Colon (tissue), 2 donors: ENCODE results near the gene RPS6KA4.

Source experiments
- FAIRE-seq: peaks from 2 replicates; lab custom pipeline; 2012; peaks lifted over from hg19 to GRCh38; lab: Jason Lieb, UNC
- donor health status: control.
- donor health status: control.

The RPS6KA4 gene

DNA sequence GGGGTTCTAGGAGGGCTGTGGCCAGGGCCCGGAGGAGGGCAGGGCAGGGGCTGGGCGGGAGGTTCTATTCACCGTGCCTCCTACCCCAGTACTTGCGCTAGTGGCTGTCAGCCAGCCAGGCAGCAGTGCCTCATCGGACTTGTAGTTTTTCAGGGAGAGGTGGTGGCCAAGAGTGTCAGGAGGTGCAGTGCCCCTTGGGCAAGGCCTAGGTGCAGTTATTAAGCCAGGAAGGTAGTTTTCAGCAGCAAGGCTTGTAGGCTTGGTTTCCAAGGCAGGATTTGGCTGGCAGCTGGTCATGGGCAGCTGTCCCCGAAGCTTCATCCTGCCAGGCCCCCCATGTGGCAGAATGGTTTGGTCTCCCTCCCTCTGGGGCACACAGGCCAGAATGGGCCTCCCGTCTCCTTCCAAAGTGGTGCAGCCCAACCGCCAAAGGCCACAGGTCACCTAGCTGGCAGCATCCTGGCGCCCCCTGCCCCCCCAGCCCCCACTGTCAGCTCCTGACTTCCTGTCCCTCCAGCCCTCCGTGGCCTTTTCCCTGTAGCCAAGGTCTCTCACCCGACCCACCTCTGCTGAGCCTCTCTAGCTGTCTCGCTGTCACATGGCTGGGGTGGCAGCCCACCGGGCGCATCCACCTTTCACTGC lies 10.5 kb upstream of the RPS6KA4 start:
- FAIRE-seq, result no peak

DNA sequence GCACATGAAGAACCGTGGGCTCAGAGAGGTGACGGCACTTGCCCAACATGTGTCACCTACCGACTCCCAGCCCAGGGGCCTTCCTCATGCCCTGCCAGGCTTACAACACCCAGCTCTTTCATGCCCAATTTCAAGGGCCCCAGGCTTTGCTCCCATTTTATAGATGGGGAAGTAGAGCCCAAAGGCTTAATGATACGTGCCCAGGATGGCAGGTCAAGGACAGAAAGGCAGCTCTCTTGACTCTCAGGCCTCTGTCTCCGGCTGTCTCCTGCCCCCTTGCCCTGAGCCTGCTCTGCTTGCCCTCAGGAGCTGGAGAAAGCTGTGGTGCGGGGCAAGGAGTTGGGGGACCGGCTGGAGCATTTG lies 10.0 kb upstream of the RPS6KA4 start:
- FAIRE-seq, result no peak

GRCh38 chr11:64349404-64349803 lies 9.6 kb upstream of the RPS6KA4 start:
- FAIRE-seq, result no peak

- no peak for FAIRE-seq
Observed at GRCh38 chr11:64351136-64351631, 7.8 kb upstream of the RPS6KA4 start.

DNA sequence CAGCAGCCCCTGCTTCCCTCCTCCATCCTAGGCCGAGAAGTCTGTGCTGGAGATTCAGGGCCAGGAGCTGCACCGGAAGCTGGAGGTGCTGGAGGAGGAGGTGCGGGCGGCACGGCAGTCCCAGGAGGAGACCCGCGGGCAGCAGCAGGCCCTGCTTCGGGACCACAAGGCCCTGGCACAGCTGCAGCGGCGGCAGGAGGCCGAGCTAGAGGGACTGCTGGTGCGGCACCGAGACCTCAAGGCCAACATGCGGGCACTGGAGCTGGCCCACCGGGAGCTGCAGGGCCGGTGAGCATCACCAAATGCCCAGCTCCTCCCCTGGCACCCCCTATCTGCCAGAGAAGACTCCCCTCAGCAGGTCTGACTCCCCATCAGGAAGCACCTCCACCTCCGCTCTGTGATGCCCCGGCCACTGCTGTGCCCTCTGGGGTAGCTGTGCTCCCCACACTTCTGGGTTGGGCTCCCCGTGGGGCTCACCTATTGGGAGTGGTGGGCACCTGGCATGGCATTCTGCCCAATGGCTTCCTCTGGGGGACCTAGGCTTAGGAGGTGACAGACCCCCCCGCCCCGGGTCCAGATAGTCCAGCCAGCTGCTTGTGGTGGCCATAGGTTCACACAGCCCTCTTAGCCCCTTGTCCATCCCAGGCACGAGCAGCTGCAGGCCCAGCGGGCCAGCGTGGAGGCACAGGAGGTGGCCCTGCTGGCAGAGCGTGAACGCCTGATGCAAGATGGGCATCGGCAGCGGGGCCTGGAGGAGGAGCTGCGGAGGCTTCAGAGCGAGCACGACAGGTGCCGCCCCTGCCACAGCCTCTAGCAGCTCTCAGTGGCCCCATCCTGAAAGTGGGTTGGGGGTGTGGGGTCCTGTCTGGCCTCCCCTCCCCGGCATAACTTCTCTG lies 6.6 kb upstream of the RPS6KA4 start:
- FAIRE-seq, result no peak

- FAIRE-seq, result no peak
Observed at GRCh38 chr11:64352995-64353714, 5.8 kb upstream of the RPS6KA4 start.

- no peak for FAIRE-seq
Observed at GRCh38 chr11:64353715-64354506, 5.1 kb upstream of the RPS6KA4 start.

DNA sequence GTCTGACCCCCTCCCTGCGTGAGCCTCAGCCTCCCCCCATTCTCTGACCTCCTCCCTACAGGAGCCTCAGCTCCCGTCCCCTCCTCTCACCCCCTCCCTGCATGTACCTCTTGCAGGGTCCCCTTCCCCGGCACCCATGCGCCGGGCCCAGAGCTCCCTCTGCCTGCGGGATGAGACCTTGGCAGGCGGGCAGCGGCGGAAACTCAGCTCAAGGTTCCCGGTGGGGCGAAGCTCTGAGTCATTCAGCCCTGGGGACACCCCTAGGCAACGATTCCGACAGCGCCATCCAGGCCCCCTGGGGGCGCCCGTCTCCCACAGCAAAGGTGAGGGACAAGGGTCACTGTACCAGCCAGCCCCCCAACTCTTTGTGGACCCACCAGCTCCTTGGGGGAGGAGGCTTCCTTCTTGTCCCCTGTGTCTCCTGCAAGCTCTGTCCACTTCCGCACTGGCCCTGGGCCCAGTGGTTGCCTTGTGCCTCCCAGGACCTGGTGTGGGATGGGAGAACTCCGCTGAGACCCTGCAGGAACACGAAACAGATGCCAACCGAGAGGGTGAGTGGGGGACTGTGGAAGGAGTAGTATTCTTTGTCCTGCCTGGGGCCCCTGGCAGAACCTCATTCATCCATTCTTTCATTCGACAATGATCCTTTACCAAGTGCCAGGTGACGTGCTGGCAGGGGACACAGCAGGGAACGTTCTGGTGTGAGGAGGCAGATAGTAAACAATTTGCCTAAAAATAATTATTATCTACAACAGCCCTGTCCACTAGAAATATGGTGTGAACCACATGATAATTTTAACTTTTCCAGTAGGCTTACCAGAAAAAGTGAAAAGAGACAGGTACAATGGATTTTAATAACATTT lies 3.7 kb upstream of the RPS6KA4 start:
- no peak for FAIRE-seq

DNA sequence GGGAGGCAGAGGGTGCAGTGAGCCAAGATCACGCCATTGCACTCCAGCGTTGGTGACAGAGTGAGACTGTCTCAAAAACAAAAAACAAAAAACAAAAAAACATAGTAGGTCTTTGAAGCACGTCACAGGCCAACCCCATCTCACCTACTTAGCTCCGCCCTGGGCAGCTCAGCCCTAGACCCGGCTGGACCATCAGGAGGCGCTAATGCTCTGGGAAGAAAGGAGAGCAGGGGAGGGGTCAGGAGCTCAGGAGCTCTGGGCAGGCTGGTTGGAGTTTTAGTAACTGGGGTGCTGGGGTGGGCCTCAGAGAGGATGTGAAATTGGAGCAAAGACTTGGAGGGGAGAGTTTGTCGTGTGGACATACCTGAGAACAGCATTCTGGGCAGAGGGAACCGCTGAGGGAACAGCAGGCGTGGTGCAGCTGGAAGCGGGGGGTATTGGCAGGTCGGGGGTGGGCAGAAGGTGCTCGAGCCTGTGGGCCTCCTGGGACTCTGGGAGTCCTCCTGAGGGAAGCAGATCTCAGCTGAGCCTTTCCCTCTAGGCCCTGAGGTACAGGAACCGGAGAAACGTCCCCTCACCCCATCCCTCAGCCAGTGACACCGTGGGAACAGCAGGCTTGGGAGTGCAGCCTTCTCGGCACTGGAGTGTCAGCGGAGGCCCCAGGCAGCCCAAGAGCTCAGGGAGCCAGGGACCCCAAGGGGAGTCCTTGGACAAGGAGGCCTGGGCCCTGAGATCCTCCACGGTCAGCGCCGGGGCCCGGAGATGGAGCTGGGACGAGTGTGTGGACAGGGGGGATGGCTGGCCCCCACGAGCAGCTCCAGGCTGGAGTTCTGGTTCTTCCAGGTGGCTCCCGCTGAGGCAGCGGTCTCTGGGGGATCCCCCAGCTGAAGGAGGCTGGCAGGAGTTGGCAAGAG lies 2.2 kb upstream of the RPS6KA4 start:
- no peak for FAIRE-seq

DNA sequence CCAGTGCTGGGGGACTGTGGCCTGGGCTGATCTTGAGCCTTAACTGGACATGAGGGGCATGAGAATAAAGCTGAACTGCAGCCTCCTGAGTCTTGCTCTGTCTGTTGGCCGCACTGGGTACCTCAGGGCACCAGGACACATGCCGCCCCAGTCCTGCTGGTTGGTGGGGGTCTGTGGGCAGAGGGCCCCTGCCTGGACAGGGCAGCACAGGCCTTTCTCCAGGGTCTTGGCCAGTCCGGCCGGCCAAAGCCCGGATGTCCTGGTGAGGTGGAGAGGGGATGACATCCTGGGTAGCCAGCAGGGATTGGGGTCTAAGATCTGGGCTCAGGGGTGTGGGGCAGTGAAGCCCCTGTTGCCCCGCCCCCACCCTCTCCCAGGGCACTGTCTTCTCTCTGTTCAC lies 1.5 kb upstream of the RPS6KA4 start:
- FAIRE-seq, result no peak

DNA sequence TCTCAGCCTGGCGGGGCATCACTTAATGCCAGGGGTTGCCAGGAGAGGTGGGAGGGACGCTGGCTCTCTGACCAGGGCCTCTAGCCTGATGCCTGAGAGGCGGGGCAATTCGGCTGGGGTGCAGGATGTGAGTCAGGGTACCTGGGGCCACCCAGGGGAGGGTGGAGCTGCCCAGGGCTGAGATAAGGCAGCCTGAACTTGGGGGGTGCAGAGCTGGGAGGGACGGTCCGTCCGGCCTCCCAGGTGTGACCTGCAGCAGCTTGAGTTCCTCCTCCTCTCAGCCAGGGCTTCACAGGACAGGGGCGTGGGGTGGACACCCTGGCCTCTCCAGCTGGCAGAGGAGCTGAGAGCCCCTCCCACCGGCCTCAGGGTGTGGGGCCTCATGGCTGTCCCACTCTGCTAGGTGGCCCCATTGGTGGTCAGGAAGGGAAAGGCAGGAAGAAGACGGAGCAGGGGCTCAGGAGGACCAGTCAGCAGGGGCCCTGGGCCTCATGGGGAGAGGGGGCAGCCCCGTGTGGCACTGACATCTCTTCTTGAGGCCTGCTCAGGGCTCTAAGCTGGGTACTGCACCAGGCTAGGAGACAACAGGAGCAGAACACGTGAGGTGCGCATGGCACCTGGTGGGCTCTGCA lies 942 bp upstream of the RPS6KA4 start:
- FAIRE-seq, result no peak

- FAIRE-seq, result no peak
Observed at GRCh38 chr11:64358536-64358906, 441 bp upstream of the RPS6KA4 start.

GRCh38 chr11:64359712-64360445 lies 917 bp downstream of the RPS6KA4 start:
- FAIRE-seq, result no peak

DNA sequence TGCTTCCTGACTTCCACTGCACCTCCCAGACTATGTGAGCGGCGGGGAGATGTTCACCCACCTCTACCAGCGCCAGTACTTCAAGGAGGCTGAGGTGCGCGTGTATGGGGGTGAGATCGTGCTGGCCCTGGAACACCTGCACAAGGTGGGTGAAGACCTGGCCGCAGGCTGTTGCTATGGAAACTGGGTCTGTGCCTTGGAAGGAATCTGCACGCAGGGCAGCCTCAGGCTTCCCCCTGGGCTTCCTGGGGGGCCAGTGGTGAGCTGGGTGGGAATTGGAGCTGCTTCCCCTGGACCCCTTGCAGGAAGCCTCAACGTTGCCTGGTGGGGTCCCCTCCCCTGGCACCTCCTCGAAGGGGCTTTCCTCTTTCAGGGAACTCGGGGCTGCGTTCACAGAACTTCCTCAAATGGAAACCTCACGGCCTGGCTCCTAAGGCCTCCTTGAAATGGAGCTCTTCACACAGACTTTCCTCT lies 1.5 kb downstream of the RPS6KA4 start:
- no peak for FAIRE-seq

GRCh38 chr11:64361659-64362058 lies 2.7 kb downstream of the RPS6KA4 start:
- FAIRE-seq, result no peak

DNA sequence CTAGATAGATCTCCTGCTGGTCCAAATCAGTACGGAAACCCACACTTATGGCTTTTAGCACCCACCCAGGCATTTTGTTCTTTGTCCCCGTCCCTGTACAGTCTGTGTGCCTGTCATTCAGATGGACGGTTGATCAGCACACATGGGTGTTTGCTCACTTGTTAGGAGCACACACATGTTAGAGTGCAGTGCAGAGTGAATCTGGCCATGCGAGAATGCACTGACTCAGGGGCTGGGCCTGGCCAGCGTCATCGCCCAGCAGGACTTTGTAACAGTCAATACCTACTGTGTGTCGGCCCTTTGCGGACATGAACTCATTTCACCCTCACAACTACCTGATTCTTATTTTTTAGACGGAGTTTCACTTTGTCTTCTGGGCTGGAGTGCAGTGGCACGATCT lies 3.4 kb downstream of the RPS6KA4 start:
- FAIRE-seq, result no peak

DNA sequence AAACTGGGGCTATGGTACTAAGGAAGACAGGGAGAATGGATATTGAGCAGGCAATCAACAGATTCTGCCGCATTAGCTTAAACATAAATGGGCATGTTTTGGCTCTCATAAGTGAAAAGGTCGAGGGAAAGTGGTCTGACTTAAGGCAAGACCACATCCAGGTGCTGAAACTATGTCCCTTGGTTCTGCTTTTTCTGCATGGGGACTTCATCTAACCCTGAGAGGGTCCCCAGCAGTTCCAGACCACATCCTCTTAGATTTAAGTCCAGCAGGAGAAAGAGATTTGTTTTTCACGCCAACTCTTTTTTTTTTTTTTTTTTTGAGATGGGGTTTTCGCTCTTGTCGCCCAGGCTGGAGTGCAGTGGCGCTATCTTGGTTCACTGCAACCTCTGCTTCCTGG lies 5.5 kb downstream of the RPS6KA4 start:
- FAIRE-seq, result no peak

- no peak for FAIRE-seq
Observed at GRCh38 chr11:64364911-64365310, 5.9 kb downstream of the RPS6KA4 start.

DNA sequence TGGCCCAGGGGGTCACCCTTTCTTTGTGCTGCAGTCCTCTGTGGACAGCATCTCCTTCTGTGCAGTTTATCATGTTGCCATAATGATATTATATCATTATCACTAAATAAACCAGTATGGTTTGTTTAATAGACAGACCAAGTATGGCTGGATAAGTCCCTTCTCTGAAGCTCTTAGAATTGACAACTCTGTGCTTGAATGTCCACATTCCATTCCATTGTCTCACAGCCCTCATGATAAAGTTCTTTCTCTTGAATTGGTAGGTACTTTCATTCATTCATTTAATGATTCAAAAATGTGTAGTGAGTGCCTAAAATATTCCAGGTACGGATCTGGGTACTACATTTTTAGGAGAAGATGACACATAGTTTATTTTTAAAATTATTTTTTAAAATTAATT lies 7.8 kb downstream of the RPS6KA4 start:
- FAIRE-seq, result no peak
